Ovary (tissue), 3 donors: ENCODE results near the gene NRCAM.

Source experiments
- EP300 ChIP-seq: sonication (generic); formaldehyde crosslinking; IDR thresholded peaks from one replicate; pipeline ENCODE4 v1.6.1; 2017; ENCODE audit warnings: antibody characterized with exemption
- POLR2A ChIP-seq: fragments of 450-650 bp; IDR thresholded peaks from one replicate; pipeline ENCODE4 v1.6.1; 2017; ENCODE audit warnings: antibody characterized with exemption, mild to moderate bottlenecking, moderate library complexity
- TF ChIP-seq, protein P1 (sequence below), 3 donors: fragments of 450-650 bp in 2 of 3; fragments of 200-600 bp in 1 of 3; IDR thresholded peaks; one replicate each; pipeline versions ENCODE4 v1.5.1 to v1.8.0; 2016 to 2022; ENCODE audit warnings: antibody characterized with exemption in 3 of 3, mild to moderate bottlenecking in 1 of 3
- donor health status: DM: no; HTN: no; CAD: no.

DNA sequence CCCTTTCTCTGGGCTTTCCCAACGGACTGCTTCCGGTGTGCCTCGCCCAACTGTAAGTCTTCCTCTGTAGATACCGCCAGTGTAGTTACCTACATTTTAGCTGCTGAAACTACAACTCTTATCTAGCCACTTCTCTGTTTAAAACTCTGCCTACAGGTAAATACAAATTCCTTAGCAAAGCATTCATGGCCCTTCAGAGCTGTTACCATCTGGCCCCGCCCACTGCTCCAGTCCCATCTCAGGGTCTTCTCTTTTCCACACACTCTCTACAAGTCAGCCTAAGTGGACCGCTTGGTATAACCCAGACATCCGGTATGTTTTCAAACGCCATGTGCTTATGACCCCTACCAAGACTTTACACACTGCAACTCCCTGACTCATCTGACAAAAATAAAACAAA, 285.1 kb downstream of the NRCAM start:
- TF ChIP-seq, protein P1, sequence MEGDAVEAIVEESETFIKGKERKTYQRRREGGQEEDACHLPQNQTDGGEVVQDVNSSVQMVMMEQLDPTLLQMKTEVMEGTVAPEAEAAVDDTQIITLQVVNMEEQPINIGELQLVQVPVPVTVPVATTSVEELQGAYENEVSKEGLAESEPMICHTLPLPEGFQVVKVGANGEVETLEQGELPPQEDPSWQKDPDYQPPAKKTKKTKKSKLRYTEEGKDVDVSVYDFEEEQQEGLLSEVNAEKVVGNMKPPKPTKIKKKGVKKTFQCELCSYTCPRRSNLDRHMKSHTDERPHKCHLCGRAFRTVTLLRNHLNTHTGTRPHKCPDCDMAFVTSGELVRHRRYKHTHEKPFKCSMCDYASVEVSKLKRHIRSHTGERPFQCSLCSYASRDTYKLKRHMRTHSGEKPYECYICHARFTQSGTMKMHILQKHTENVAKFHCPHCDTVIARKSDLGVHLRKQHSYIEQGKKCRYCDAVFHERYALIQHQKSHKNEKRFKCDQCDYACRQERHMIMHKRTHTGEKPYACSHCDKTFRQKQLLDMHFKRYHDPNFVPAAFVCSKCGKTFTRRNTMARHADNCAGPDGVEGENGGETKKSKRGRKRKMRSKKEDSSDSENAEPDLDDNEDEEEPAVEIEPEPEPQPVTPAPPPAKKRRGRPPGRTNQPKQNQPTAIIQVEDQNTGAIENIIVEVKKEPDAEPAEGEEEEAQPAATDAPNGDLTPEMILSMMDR (IDR thresholded peaks at IDR 0.05), result no peak
- TF ChIP-seq EP300, result no peak
- no peak for TF ChIP-seq POLR2A
